ENCODE measurements around the gene KRT74. TPM values are rescaled to one million over a fixed set of nuclear protein-coding genes. Genes with fewer than 3 reads are reported as not detected.

Gene KRT74
- not detected in 2 replicates for total RNA-seq (2012; rRNA removed)

DNA sequence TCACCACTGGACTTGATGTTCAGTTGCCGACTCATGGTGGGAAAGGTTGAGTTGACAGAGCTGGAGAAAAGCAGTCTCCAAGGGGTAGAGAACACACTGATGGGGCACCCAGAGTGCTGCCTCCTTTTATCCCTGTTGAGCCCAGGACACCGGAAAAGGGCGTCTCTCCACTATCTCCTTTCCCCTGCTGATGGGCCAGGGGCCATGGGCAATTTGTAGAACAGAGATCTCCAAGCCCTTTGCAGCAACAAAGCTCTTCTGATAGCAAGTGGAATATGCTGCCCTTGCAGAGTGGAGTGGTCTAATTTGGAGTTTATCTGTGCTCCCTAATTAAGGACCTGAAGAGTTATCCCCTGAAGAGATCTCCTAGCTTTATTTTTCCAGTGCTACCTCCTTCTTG lies at the start of gene KRT74:
TSS of gene KRT74 (minus strand) at position 101 of the 400 bp plus-strand sequence. CDS start at position 35, 66 bp downstream.
- H3K4me2 ChIP-seq (ENCODE audit: low read length) = no peak within 1 kb of the TSS
- no peaks in the 10 kb centered on the region for H3K9me3 ChIP-seq (replicated peaks; ENCODE audit: low read length)
- no peak within 1 kb of the TSS for H3K9ac ChIP-seq (ENCODE audit: low read depth, low read length)
- no peaks in the 10 kb centered on the region for H3K36me3 ChIP-seq (ENCODE audit: insufficient read depth, low read length)
- H3K4me1 ChIP-seq (ENCODE audit: control insufficient read depth, insufficient read depth, low read length) = no peaks in the 10 kb centered on the region
- H3K4me3 ChIP-seq (ENCODE audit: low read length) = no peak within 1 kb of the TSS
- peaks cover 78% of the 10 kb centered on the region for H3K27me3 ChIP-seq (ENCODE audit: control insufficient read depth, insufficient read depth, low read length)

DNA sequence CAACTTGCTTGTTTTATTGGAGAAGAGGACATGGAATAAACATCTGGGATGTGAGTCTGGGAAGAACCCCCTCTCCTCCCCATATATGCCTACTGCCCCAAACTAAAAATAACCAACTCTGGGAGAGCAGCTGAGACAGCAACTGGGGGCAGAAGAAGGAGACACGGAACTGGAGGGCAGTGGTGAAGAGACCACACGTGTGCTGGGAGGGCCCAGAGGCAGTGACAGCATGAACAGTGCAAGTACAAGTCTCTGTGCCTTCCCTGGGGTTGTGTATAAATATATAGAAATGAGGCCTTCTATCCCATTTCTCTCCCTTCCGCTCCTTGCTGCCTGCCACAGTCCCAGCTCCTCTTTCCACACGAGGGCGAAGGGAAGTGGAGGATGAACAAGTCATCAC lies 48.7 kb upstream of the KRT74 start:
- no peaks in the 10 kb centered on the region for H3K36me3 ChIP-seq (ENCODE audit: insufficient read depth, low read length)
- no peak overlapping the region for H3K4me2 ChIP-seq (ENCODE audit: low read length)
- no peak overlapping the region for H3K4me3 ChIP-seq (ENCODE audit: low read length)
- peaks cover 47% of the 10 kb centered on the region for H3K27me3 ChIP-seq (ENCODE audit: control insufficient read depth, insufficient read depth, low read length)
- H3K4me1 ChIP-seq (ENCODE audit: control insufficient read depth, insufficient read depth, low read length) = no peaks in the 10 kb centered on the region
- H3K9ac ChIP-seq (ENCODE audit: low read depth, low read length) = no peak overlapping the region
- no peaks in the 10 kb centered on the region for H3K9me3 ChIP-seq (replicated peaks; ENCODE audit: low read length)

- no peaks in the 10 kb centered on the region for H3K36me3 ChIP-seq (ENCODE audit: insufficient read depth, low read length)
- no peaks in the 10 kb centered on the region for H3K4me1 ChIP-seq (ENCODE audit: control insufficient read depth, insufficient read depth, low read length)
- no peaks in the 10 kb centered on the region for H3K9me3 ChIP-seq (replicated peaks; ENCODE audit: low read length)
- no peak overlapping the region for H3K4me3 ChIP-seq (ENCODE audit: low read length)
- peaks cover 62% of the 10 kb centered on the region for H3K27me3 ChIP-seq (ENCODE audit: control insufficient read depth, insufficient read depth, low read length)
- no peak overlapping the region for H3K4me2 ChIP-seq (ENCODE audit: low read length)
- H3K9ac ChIP-seq (ENCODE audit: low read depth, low read length) = no peak overlapping the region
These were observed 45.2 kb upstream of the KRT74 start for GRCh38 chr12:52618866-52619265.

DNA sequence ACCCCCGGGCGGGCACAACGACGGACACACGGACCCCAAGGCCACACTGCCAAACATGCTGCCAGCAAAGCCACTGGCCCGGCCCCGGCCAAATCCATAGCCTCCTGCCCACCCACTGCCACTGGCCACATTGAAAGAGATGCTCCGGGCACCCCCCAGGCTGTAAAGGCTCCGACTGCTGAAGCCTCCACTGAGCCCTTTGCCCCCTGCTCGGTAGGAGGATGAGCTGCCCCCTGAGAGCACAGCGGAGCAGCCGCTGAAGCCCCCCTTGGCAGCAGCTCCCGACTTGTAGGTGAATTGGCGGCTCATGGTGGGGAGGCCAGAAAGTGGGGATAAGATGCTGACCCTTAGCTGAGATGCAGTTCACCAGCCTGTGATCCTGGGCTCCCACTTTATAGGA lies 44.6 kb upstream of the KRT74 start, which contains the start of gene KRT73:
TSS of gene KRT73 (minus strand) at position 344 of the 400 bp plus-strand sequence. CDS start at position 309, 35 bp downstream.
- Histone ChIP-seq H3K9me3 (replicated peaks; ENCODE audit: low read length) (no peaks in the 10 kb centered on the region), H3K9ac (ENCODE audit: low read depth, low read length) (no peak within 1 kb of the TSS), H3K27me3 (ENCODE audit: control insufficient read depth, insufficient read depth, low read length) (peaks cover 66% of the 10 kb centered on the region), H3K4me2 (ENCODE audit: low read length) (no peak within 1 kb of the TSS), H3K4me1 (ENCODE audit: control insufficient read depth, insufficient read depth, low read length) (no peaks in the 10 kb centered on the region), H3K36me3 (ENCODE audit: insufficient read depth, low read length) (no peaks in the 10 kb centered on the region), H3K4me3 (ENCODE audit: low read length) (no peak within 1 kb of the TSS)

DNA sequence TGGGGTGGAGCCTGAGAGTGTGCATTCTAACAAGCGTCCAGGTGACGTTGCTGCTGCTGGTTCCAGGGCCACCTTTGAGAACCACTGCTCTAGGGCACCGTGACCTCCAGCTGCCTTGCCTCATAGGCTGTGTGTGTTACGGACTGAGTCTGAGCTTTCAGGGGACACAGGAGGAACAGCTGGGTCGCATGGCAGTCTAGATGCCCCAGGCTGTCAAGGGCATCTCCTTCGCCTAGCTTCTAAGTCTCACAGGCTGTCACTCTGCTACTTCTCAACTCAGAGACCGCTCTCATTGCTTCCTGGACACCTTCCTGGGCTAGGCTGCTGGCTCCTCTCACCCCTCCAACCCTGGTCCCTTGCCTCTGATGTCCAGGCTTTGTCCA lies 43.8 kb upstream of the KRT74 start:
- no peaks in the 10 kb centered on the region for H3K4me1 ChIP-seq (ENCODE audit: control insufficient read depth, insufficient read depth, low read length)
- no peak overlapping the region for H3K9ac ChIP-seq (ENCODE audit: low read depth, low read length)
- H3K36me3 ChIP-seq (ENCODE audit: insufficient read depth, low read length) = no peaks in the 10 kb centered on the region
- no peak overlapping the region for H3K4me2 ChIP-seq (ENCODE audit: low read length)
- H3K27me3 ChIP-seq (ENCODE audit: control insufficient read depth, insufficient read depth, low read length) = peaks cover 68% of the 10 kb centered on the region
- no peaks in the 10 kb centered on the region for H3K9me3 ChIP-seq (replicated peaks; ENCODE audit: low read length)
- H3K4me3 ChIP-seq (ENCODE audit: low read length) = no peak overlapping the region

DNA sequence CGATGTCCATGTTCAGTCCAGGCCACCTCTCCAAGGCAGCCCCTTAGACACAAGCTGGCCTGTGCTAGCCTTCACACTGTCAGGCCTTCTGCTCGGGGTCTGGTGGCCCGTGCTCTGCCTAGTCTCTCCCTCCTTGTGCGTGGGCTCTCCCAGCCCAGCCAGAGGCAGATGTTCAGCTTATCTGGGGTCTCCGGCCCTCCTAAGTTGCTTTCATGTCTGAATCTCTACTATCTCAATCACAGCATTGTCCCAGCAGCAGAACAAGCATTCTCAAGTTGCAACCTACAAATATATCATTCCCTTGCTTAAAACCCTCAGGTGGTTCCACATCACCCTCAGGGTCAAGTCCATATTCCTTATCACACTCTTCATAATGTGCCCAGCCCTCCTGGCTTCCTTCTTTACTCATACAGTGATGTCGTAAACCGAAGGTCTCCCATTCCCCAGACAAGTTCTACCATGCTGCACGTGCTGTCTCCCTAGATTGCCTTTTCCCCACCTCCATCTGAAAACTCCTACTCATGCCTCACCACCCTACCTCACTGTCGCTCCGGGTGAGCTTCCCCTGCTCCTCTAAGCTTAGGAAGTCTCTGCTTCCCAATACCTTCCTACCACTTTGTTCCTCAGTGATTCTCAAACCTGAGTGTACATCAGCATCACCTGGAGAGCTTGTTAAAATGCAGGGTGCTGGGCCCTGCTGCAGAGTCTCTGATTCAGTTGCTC lies 43.2 kb upstream of the KRT74 start:
- Histone ChIP-seq H3K9me3 (replicated peaks; ENCODE audit: low read length) (no peaks in the 10 kb centered on the region), H3K4me2 (ENCODE audit: low read length) (no peak overlapping the region), H3K4me1 (ENCODE audit: control insufficient read depth, insufficient read depth, low read length) (no peaks in the 10 kb centered on the region), H3K36me3 (ENCODE audit: insufficient read depth, low read length) (no peaks in the 10 kb centered on the region), H3K4me3 (ENCODE audit: low read length) (no peak overlapping the region), H3K9ac (ENCODE audit: low read depth, low read length) (no peak overlapping the region), H3K27me3 (ENCODE audit: control insufficient read depth, insufficient read depth, low read length) (peaks cover 68% of the 10 kb centered on the region)

DNA sequence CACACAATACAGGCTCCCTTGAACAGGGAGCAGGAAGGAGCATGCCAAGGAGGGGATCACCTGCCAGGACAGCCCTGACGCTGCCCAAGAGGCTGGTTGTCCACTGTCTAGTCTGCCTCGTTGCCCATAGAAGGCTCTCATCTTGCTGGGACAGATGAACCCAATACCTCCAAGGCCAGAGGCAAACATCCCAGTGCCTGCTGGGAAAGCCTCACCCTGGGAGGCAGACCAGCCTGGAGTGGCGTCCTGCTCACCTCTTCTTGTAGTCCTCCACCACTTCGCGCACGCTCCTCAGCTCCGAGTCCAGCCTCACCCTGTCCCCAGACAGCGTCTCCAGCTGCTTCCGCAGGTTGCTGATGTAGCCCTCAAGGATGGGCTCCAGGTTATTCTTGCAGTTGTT lies 42.3 kb upstream of the KRT74 start:
- Histone ChIP-seq H3K4me2 (ENCODE audit: low read length) (no peak overlapping the region), H3K9ac (ENCODE audit: low read depth, low read length) (no peak overlapping the region), H3K9me3 (replicated peaks; ENCODE audit: low read length) (no peaks in the 10 kb centered on the region), H3K4me1 (ENCODE audit: control insufficient read depth, insufficient read depth, low read length) (no peaks in the 10 kb centered on the region), H3K36me3 (ENCODE audit: insufficient read depth, low read length) (no peaks in the 10 kb centered on the region), H3K4me3 (ENCODE audit: low read length) (no peak overlapping the region), H3K27me3 (ENCODE audit: control insufficient read depth, insufficient read depth, low read length) (peaks cover 72% of the 10 kb centered on the region)

DNA sequence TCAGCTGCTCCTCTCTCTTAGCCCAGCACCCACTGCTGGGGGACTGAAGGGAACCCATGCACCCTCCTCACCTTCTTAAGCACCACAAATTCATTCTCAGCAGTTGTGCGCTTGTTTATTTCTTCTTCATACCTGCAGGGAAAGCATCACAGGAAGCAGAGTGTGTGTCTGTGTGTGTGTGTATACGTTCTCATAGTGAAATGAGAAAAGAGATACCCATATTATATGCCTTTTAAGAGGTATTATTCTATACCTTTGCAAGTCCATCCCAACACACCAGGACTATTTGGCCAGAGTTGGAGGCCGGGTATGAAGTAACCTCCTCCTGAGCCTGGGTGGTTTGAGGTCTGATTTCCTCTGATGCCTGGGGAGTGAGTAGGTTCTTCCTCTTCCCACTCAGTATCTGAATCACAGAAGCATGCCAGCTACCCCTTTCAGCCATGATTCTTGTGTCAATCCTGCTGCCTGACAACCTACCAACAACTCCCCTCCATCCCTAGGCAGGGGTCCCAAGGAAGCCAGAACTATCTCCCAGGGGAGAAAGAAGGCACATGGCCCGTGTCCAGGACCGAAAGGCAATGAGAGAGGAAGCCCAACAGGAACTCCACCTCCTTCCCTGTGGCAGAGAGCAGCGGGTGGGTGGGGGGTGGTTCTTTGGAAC lies 41.7 kb upstream of the KRT74 start:
- no peak overlapping the region for H3K4me2 ChIP-seq (ENCODE audit: low read length)
- no peak overlapping the region for H3K4me3 ChIP-seq (ENCODE audit: low read length)
- H3K36me3 ChIP-seq (ENCODE audit: insufficient read depth, low read length) = no peaks in the 10 kb centered on the region
- H3K27me3 ChIP-seq (ENCODE audit: control insufficient read depth, insufficient read depth, low read length) = peaks cover 77% of the 10 kb centered on the region
- no peak overlapping the region for H3K9ac ChIP-seq (ENCODE audit: low read depth, low read length)
- no peaks in the 10 kb centered on the region for H3K4me1 ChIP-seq (ENCODE audit: control insufficient read depth, insufficient read depth, low read length)
- H3K9me3 ChIP-seq (replicated peaks; ENCODE audit: low read length) = no peaks in the 10 kb centered on the region

GRCh38 chr12:52614381-52615207 lies 41.0 kb upstream of the KRT74 start:
- H3K9me3 ChIP-seq (replicated peaks; ENCODE audit: low read length) = no peaks in the 10 kb centered on the region
- no peaks in the 10 kb centered on the region for H3K4me1 ChIP-seq (ENCODE audit: control insufficient read depth, insufficient read depth, low read length)
- H3K9ac ChIP-seq (ENCODE audit: low read depth, low read length) = no peak overlapping the region

DNA sequence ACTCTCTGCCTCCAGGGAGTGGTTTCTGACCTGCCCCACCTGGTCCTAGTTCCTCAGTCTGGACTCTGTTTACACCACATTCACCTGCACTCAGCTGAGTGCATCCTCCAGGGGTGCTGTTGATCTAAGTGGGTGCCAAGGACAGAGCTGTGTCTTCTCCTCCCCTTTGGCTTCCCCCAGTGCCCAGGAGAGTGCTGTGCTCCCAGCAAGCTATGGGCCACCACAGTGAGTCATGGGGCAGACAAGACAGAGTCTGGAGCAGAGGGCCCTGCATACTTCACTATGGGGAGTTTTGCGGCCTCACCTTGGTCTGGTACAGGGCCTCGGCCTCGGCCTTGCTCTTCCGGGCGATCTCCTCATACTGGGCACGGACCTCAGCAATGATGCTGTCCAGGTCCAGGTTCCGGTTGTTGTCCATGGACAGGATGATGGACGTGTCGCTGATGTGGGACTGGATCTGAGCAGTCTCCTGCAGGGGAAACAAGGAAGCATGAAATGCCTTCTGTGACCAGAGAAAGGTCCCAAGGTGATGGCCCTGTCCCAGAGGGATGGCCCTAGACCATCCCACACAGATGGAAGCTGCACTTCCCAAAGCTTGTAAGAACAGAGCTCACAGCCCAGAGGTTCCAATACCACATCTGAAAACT lies 39.9 kb upstream of the KRT74 start:
- H3K4me3 ChIP-seq (ENCODE audit: low read length) = no peak overlapping the region
- peaks cover 85% of the 10 kb centered on the region for H3K27me3 ChIP-seq (ENCODE audit: control insufficient read depth, insufficient read depth, low read length)
- no peaks in the 10 kb centered on the region for H3K4me1 ChIP-seq (ENCODE audit: control insufficient read depth, insufficient read depth, low read length)
- H3K4me2 ChIP-seq (ENCODE audit: low read length) = no peak overlapping the region
- no peak overlapping the region for H3K9ac ChIP-seq (ENCODE audit: low read depth, low read length)
- H3K9me3 ChIP-seq (replicated peaks; ENCODE audit: low read length) = no peaks in the 10 kb centered on the region
- no peaks in the 10 kb centered on the region for H3K36me3 ChIP-seq (ENCODE audit: insufficient read depth, low read length)

More at GRCh38 chr12:52614381-52615207, 41.0 kb upstream of the KRT74 start:
- no peak overlapping the region for H3K4me3 ChIP-seq (ENCODE audit: low read length)
- H3K27me3 ChIP-seq (ENCODE audit: control insufficient read depth, insufficient read depth, low read length) = peaks cover 81% of the 10 kb centered on the region
- H3K36me3 ChIP-seq (ENCODE audit: insufficient read depth, low read length) = no peaks in the 10 kb centered on the region
- no peak overlapping the region for H3K4me2 ChIP-seq (ENCODE audit: low read length)
